Prostate gland (tissue), 2 donors: ENCODE measurements around the gene ADGRG6. TPM values are rescaled to one million over a fixed set of nuclear protein-coding genes. Genes with fewer than 3 reads are reported as not detected.

ENCODE experiments used
- DNase-seq: peaks from one replicate; pipeline ENCODE4 v3.0.0-alpha.2; 2019; ENCODE audit warnings: low spot score
- H3K27ac ChIP-seq, 2 donors: fragments of 200-600 bp; sonication (generic); 2 replicates each; pipeline ENCODE4 v1.5.1; 2017 to 2019
- H3K27me3 ChIP-seq: fragments of 200-600 bp; sonication (generic); replicated peaks from 2 replicates; pipeline ENCODE4 v1.5.1; 2019; ENCODE audit not compliant: insufficient read depth
- H3K36me3 ChIP-seq, 2 donors: fragments of 200-600 bp; sonication (generic); 1 replicate in 1 of 2; 2 replicates in 1 of 2; pipeline versions ENCODE4 v1.5.1 to v1.8.1; 2017 to 2019
- H3K4me1 ChIP-seq: fragments of 200-600 bp; sonication (generic); replicated peaks from 2 replicates; pipeline ENCODE4 v1.5.1; 2019
- H3K4me3 ChIP-seq, 2 donors: fragments of 200-600 bp; sonication (generic); 2 replicates each; pipeline ENCODE4 v1.5.1; 2017 to 2019
- H3K9me3 ChIP-seq: fragments of 200-600 bp; sonication (generic); 2 replicates; pipeline ENCODE4 v1.5.1; 2017
- POLR2A ChIP-seq: fragments of 450-650 bp; IDR thresholded peaks from one replicate; pipeline ENCODE4 v1.6.1; 2016; ENCODE audit warnings: antibody characterized with exemption, mild to moderate bottlenecking
- POLR2AphosphoS5 ChIP-seq: sonication (generic); formaldehyde crosslinking; IDR thresholded peaks from one replicate; pipeline ENCODE4 v1.6.1; 2017; ENCODE audit warnings: antibody characterized with exemption
- WGBS: methylation state at CpG from one replicate; pipeline ENCODE4 v1.1.5; 2018; 5-methylcytosine and 5-hydroxymethylcytosine counted together
- intact Hi-C: fragments of 100-400 bp; cut with DNase I; formaldehyde crosslinking; loops from one replicate; pipeline ENCODE4 v1.14.2; 2022
- total RNA-seq, 2 donors: library from RNA; depleted of rRNA; stranded (reverse); fragments of >200 nt; gene quantifications; one replicate each; pipeline ENCODE4 v1.1.0, GENCODE V29; 2016
- TF ChIP-seq, protein P1 (sequence below), 4 experiments: fragments of 200-600 bp in 2 of 4; fragments of 450-650 bp in 2 of 4; sonication (generic) in 2 of 4; IDR thresholded peaks; 1 replicate in 3 of 4; 2 replicates in 1 of 4; pipeline ENCODE4 v1.5.1; 2016 to 2019; ENCODE audit warnings: antibody characterized with exemption in 4 of 4, mild to moderate bottlenecking in 2 of 4, moderate library complexity in 2 of 4

Gene ADGRG6
- total RNA-seq, 2 donors from 2014 or later = 13.5 to 18.0 TPM

DNA sequence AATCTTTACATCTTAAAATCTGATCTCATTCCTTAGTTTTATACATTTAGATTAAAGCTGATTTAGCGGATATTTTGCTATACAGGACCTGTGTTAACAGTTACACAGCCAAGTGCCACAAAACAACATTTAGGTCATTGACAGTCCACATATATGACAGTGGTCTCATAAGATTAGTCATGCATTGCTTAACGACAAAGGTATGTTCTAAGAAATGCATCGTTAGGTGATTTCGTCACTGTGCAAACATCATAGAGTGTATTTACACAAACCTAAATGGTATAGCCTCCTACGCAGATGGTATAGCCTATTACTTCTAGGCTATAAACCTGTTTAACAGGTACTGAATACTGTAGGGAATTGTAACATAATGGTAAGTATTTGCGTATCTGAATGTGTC, 21.6 kb downstream of the ADGRG6 start:
- TF ChIP-seq POLR2AphosphoS5 = no peak
- no peak for TF ChIP-seq POLR2A
- TF ChIP-seq, protein P1, sequence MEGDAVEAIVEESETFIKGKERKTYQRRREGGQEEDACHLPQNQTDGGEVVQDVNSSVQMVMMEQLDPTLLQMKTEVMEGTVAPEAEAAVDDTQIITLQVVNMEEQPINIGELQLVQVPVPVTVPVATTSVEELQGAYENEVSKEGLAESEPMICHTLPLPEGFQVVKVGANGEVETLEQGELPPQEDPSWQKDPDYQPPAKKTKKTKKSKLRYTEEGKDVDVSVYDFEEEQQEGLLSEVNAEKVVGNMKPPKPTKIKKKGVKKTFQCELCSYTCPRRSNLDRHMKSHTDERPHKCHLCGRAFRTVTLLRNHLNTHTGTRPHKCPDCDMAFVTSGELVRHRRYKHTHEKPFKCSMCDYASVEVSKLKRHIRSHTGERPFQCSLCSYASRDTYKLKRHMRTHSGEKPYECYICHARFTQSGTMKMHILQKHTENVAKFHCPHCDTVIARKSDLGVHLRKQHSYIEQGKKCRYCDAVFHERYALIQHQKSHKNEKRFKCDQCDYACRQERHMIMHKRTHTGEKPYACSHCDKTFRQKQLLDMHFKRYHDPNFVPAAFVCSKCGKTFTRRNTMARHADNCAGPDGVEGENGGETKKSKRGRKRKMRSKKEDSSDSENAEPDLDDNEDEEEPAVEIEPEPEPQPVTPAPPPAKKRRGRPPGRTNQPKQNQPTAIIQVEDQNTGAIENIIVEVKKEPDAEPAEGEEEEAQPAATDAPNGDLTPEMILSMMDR (IDR thresholded peaks at IDR 0.05) = no peak
- no peak overlapping the region for H3K4me3 ChIP-seq
- H3K27ac ChIP-seq = no peak overlapping the region
- H3K4me1 ChIP-seq = no peaks in the 10 kb centered on the region
- intact Hi-C loops = no loop called here
- no peaks in the 10 kb centered on the region for H3K9me3 ChIP-seq
- DNase-seq = no peak
- no peaks in the 10 kb centered on the region for H3K36me3 ChIP-seq
- H3K27me3 ChIP-seq = no peaks in the 10 kb centered on the region
- WGBS = 59% methylated on average over 6 of the region's 6 CpGs

DNA sequence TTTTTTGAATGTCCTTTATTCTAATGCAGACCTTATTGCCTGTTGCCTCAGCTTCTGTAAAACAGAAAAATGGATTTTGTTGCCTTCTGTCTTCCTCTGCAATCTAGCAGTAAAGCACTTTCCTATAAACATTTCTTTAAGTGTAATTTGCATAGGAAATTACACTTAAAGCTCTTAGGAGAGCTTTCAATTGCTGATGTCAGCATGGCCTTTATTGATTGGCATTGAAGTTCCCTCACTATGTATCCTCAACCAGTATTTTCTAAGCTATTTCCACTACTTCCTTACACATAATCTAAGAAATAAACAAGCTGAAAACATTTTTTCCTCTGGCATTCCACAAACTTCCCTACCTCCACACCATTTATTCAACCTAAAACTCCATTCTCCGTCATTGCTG, 22.3 kb downstream of the ADGRG6 start:
- no peak for DNase-seq
- whole genome bisulfite sequencing = 94% methylated on average over 1 of the region's 1 CpG
- H3K36me3 ChIP-seq = no peaks in the 10 kb centered on the region
- no peak overlapping the region for H3K4me3 ChIP-seq
- no peaks in the 10 kb centered on the region for H3K4me1 ChIP-seq
- H3K9me3 ChIP-seq = no peaks in the 10 kb centered on the region
- H3K27ac ChIP-seq = no peak overlapping the region
- intact Hi-C loops = no loop called here
- no peaks in the 10 kb centered on the region for H3K27me3 ChIP-seq
- TF ChIP-seq POLR2AphosphoS5 (no peak), POLR2A (no peak)
- TF ChIP-seq, protein P1 (IDR thresholded peaks at IDR 0.05) = no peak

DNA sequence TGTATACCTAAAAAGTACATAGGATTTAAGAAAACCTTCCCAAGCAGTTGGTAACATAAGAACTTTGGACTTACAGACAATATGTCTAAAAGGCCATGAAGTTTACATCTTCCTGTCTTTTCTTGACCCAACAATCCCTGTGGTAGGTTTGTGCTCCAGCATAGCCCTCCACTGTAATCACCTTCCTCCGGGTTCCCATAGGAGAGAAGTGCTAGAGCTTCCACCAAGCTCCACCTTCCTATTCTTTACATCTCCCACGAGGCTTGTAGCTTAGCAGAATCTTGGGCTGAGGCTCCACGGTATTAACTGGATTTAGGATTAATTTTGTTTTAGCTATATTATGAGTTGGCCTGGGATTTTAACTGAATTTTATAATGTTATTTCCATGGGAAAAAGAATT, 23.3 kb downstream of the ADGRG6 start:
- Histone ChIP-seq H3K4me1 (no peaks in the 10 kb centered on the region), H3K27ac (no peak overlapping the region), H3K9me3 (no peaks in the 10 kb centered on the region), H3K4me3 (no peak overlapping the region), H3K27me3 (no peaks in the 10 kb centered on the region), H3K36me3 (no peaks in the 10 kb centered on the region)
- no peak for DNase-seq
- intact Hi-C loops = no loop called here
- no peak for TF ChIP-seq POLR2A
- no peak for TF ChIP-seq POLR2AphosphoS5
- TF ChIP-seq, protein P1 (IDR thresholded peaks at IDR 0.05) = no peak
- WGBS = 83% methylated on average over 3 of the region's 3 CpGs

DNA sequence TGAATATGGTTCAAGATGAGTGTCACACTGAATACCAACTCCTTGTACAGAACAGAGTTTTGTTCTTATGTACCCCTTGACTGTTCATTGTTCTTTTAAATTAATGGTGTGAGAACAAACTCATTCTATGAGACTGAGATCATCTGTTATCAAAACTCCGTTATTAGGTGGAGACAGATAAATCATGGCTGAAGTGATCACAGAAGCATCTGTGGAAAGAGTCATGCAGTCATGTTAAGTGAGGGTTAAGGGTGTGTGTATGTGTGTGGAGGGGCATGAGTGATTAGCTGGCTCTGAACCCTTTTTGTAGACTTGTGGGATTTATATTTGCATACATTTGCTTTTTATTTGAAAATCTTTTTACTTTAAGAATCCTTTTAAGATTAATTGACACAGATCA, 24.7 kb downstream of the ADGRG6 start:
- 69% methylated on average over 1 of the region's 1 CpG for WGBS
- Histone ChIP-seq H3K4me1 (no peaks in the 10 kb centered on the region), H3K36me3 (no peaks in the 10 kb centered on the region), H3K27ac (no peak overlapping the region), H3K4me3 (no peak overlapping the region), H3K9me3 (no peaks in the 10 kb centered on the region), H3K27me3 (no peaks in the 10 kb centered on the region)
- intact Hi-C loops = no loop called here
- TF ChIP-seq POLR2A = no peak
- TF ChIP-seq, protein P1 (IDR thresholded peaks at IDR 0.05) = no peak
- TF ChIP-seq POLR2AphosphoS5 = no peak
- DNase-seq = no peak

DNA sequence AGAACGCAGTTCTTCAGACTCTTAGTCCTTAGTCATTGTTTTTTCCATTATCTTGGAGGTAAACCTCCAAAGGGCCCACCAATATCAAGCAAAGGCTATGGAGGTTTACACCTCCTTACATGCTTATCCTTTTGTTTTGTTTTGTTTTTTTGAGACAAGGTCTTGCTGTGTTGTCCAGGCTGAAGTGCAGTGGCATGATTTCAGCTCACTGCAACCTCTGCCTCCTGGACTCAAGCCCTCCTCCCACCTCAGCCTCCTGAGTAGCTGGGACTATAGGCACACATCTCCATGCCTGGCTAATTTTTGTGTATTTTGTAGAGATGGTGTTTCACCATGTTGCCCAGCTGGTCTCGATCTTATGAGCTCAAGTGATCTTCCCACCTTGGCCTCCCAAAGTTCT, 26.3 kb downstream of the ADGRG6 start:
- TF ChIP-seq POLR2AphosphoS5 (no peak), POLR2A (no peak)
- TF ChIP-seq, protein P1 (IDR thresholded peaks at IDR 0.05) = no peak
- Histone ChIP-seq H3K36me3 (no peaks in the 10 kb centered on the region), H3K4me1 (no peaks in the 10 kb centered on the region), H3K4me3 (no peak overlapping the region), H3K27ac (no peak overlapping the region), H3K27me3 (no peaks in the 10 kb centered on the region), H3K9me3 (no peaks in the 10 kb centered on the region)
- intact Hi-C loops = no loop called here
- 96% methylated on average over 2 of the region's 2 CpGs for WGBS
- DNase-seq = no peak
